Fibroblast of lung (primary cell): Measurements from ENCODE around the gene HTRA3. TPM values are rescaled to one million over a fixed set of nuclear protein-coding genes. Genes with fewer than 3 reads are reported as not detected.

ENCODE experiments used
- DNase-seq, 2 donors: peaks; one replicate each; pipeline versions ENCODE4 v3.0.0 to v3.0.0-alpha.2; 2010; ENCODE audit warnings: low read depth in 2 of 2
- H2AFZ ChIP-seq: 2 replicates; pipeline ENCODE4 v1.5.1; 2012; ENCODE audit warnings: low read length, control low read depth, inconsistent platforms
- H3K27ac ChIP-seq: 2 replicates; pipeline ENCODE4 v1.5.1; 2011; ENCODE audit warnings: low read length, control low read depth; ENCODE audit not compliant: insufficient read depth
- H3K27me3 ChIP-seq: 2 replicates; pipeline ENCODE4 v1.5.1; 2011; ENCODE audit warnings: mild to moderate bottlenecking, low read length; ENCODE audit not compliant: control insufficient read depth, insufficient read depth
- H3K36me3 ChIP-seq: 2 replicates; pipeline ENCODE4 v1.5.1; 2011; ENCODE audit warnings: low read length; ENCODE audit not compliant: control insufficient read depth, insufficient read depth
- H3K4me1 ChIP-seq: 2 replicates; pipeline ENCODE4 v1.5.1; 2011; ENCODE audit warnings: low read length; ENCODE audit not compliant: control insufficient read depth, insufficient read depth; ENCODE audit errors: extremely low read depth
- H3K4me2 ChIP-seq: 2 replicates; pipeline ENCODE4 v1.5.1; 2011; ENCODE audit warnings: low read length, control low read depth; ENCODE audit not compliant: insufficient read depth; ENCODE audit errors: extremely low read depth
- H3K4me3 ChIP-seq, 4 experiments: fragments of 200-600 bp in 1 of 4; sonication (generic) in 1 of 4; replicated peaks in 1 of 4; 2 replicates each; pipeline ENCODE4 v1.5.1; 2011 to 2016; ENCODE audit warnings: low read length in 4 of 4, low read depth in 3 of 4, mild to moderate bottlenecking in 3 of 4, control low read depth in 2 of 4, inconsistent platforms in 1 of 4, mixed read lengths in 1 of 4; ENCODE audit not compliant: insufficient read depth in 1 of 4; ENCODE audit errors: control extremely low read depth in 1 of 4
- H3K79me2 ChIP-seq: 2 replicates; pipeline ENCODE4 v1.5.1; 2012; ENCODE audit warnings: mild to moderate bottlenecking, low read length, inconsistent platforms; ENCODE audit not compliant: control insufficient read depth, insufficient read depth
- H3K9ac ChIP-seq: 2 replicates; pipeline ENCODE4 v1.5.1; 2011; ENCODE audit warnings: mild to moderate bottlenecking, low read length, control low read depth; ENCODE audit not compliant: insufficient read depth
- H3K9me3 ChIP-seq: 2 replicates; pipeline ENCODE4 v1.5.1; 2012; ENCODE audit warnings: low read depth, low read length; ENCODE audit not compliant: control insufficient read depth, insufficient read depth
- H4K20me1 ChIP-seq: 2 replicates; pipeline ENCODE4 v1.5.1; 2011; ENCODE audit warnings: low read length; ENCODE audit not compliant: control insufficient read depth, insufficient read depth; ENCODE audit errors: extremely low read depth
- EZH2 ChIP-seq: IDR thresholded peaks from 2 replicates; pipeline ENCODE4 v1.5.1; 2012; ENCODE audit warnings: low read length, control low read depth, mild to moderate bottlenecking; ENCODE audit errors: missing control alignments
- polyA plus RNA-seq, 2 donors: library from polyadenylated mRNA; depleted of rRNA in 1 of 2; stranded (reverse) in 1 of 2; unstranded in 1 of 2; fragments of >200 nt; gene quantifications; 2 replicates each; pipeline ENCODE4 v1.2.1, GENCODE V29; 2011 to 2012; ENCODE audit warnings: missing spikeins in 1 of 2
- total RNA-seq: library from RNA; depleted of rRNA; stranded (reverse); fragments of >200 nt; gene quantifications from 2 replicates; pipeline ENCODE4 v1.2.1, GENCODE V29; 2014
- TF ChIP-seq, protein P1 (sequence below), 2 donors: IDR thresholded peaks in 1 of 2; conservative IDR thresholded peaks in 1 of 2; 1 replicate in 1 of 2; 2 replicates in 1 of 2; pipeline ENCODE4 v1.5.1; 2011 to 2012; ENCODE audit warnings: low read length in 2 of 2, control low read depth in 1 of 2, inconsistent platforms in 1 of 2, low read depth in 1 of 2, mild to moderate bottlenecking in 1 of 2

HTRA3 gene
- total and polyA plus RNA-seq, 2 donors (not counting 1 experiment from before 2014, with no cell fraction given) = 2.8 to 3.5 TPM

DNA sequence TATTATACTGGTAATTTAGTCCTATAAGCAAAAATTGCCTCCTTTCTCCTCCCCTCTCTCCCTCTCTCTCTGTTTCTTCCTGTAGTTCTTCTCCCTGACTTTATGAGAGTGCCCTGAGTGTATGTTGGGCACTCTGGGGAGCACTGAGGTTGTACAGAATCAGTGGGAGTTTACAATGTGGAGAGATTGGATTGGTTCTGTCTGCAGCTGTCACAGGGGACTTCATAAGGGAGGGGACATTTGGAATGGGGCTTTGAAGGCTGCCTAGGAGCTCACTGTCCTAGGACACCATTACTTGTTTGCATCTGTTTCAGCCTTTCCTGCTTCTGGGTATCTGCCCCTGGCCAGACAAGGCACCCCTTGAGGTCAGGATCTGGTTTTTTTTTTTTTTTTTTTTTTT lies 47.6 kb upstream of the HTRA3 start:
- Histone ChIP-seq H3K4me2 (no peak overlapping the region), H3K27ac (no peak overlapping the region), H3K79me2 (no peaks in the 10 kb centered on the region), H2AFZ (no peak overlapping the region), H3K9me3 (no peaks in the 10 kb centered on the region), H4K20me1 (no peaks in the 10 kb centered on the region), H3K9ac (no peak overlapping the region), H3K27me3 (no peaks in the 10 kb centered on the region), H3K4me3 (no peak overlapping the region), H3K4me1 (no peaks in the 10 kb centered on the region), H3K36me3 (no peaks in the 10 kb centered on the region)
- TF ChIP-seq EZH2 = no peak
- TF ChIP-seq, protein P1, sequence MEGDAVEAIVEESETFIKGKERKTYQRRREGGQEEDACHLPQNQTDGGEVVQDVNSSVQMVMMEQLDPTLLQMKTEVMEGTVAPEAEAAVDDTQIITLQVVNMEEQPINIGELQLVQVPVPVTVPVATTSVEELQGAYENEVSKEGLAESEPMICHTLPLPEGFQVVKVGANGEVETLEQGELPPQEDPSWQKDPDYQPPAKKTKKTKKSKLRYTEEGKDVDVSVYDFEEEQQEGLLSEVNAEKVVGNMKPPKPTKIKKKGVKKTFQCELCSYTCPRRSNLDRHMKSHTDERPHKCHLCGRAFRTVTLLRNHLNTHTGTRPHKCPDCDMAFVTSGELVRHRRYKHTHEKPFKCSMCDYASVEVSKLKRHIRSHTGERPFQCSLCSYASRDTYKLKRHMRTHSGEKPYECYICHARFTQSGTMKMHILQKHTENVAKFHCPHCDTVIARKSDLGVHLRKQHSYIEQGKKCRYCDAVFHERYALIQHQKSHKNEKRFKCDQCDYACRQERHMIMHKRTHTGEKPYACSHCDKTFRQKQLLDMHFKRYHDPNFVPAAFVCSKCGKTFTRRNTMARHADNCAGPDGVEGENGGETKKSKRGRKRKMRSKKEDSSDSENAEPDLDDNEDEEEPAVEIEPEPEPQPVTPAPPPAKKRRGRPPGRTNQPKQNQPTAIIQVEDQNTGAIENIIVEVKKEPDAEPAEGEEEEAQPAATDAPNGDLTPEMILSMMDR (conservative IDR thresholded peaks at IDR 0.05 in 1 of 2, IDR thresholded peaks at IDR 0.05 in 1 of 2; ENCODE audit: low read depth in 1 of 2, low read length in 2 of 2) = no peak
- no peak for DNase-seq

DNA sequence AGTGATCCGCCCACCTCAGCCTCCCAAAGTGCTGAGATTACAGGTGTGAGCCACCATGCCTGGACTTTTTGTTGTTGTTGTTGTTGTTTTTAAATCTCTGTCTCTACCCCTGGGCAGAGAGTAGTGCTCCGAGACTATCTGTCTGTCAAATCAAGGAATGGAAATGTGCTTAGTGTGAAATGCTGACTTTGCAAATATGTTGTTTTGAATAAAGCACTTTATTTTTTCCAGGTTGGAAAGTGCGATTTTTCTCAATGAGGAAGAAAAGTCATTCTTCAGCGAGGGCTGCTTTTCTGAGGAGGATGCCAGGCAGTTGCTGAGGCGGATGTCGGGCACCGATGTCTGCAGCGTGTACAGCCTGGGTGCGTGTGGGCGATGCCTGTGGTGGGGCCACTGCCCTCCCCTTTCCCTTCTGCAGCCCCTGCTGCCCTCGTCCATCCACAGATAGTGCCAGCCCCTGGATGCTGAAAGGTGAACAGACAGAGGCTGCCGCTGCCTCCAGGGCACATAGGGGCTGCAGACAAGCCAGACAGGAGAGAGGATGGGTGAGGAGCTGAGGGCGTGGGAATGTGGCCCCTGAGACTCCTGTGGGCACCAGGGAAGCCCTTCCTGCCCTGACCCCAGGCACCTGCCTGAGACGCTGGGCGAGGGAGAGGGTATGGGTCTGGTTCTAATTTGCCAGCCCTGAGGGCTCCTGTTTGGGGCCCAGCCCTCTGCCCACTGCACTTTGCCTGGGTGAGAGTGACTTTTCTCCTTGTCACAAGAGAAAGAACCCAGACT lies 46.8 kb upstream of the HTRA3 start:
- Histone ChIP-seq H3K79me2 (no peaks in the 10 kb centered on the region), H3K9ac (no peak overlapping the region), H3K27ac (no peak overlapping the region), H3K4me3 (no peak overlapping the region), H3K9me3 (no peaks in the 10 kb centered on the region), H4K20me1 (no peaks in the 10 kb centered on the region), H3K36me3 (no peaks in the 10 kb centered on the region), H3K4me2 (no peak overlapping the region), H3K4me1 (no peaks in the 10 kb centered on the region), H3K27me3 (no peaks in the 10 kb centered on the region), H2AFZ (no peak overlapping the region)
- TF ChIP-seq, protein P1 (conservative IDR thresholded peaks at IDR 0.05 in 1 of 2, IDR thresholded peaks at IDR 0.05 in 1 of 2; ENCODE audit: low read depth in 1 of 2, low read length in 2 of 2) = no peak
- TF ChIP-seq EZH2 = no peak
- DNase-seq = no peak

DNA sequence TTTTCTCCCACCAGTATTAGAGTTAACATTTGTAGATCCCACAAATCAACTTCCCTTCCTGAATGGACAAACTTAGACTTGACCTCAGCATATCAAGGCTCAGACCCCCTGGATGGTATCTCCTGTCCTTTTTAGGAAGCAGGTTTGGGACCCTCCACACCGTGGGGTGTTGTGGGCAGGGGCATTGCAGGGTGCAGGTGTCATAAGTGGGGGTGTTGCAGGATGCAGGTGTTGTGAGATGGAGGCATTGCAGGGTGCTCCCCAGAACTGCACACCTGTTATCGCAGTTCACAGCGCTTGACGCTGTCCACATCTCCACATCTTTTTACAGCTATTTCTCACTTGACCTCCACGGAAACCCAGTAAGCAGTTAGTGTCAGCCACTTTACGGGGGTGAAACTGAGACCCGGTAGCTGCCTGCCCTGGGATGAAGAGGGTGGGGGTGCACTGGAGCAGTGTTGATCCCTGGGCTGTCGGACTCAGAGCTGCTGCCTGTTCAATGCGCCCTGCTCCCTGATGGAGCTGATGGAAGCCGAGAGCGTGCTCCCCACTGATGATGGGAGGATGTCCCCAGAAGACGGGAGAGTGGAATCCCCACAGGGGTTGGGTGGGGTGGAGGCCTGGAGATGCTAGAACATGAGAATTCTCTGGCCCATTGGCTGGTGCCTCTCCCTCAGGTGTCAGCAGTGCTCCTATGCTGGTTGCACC lies 45.1 kb upstream of the HTRA3 start:
- Histone ChIP-seq H3K27me3 (no peaks in the 10 kb centered on the region), H3K4me1 (peaks cover 3% of the 10 kb centered on the region), H2AFZ (no peak overlapping the region), H3K9me3 (no peaks in the 10 kb centered on the region), H3K4me3 (no peak overlapping the region), H4K20me1 (no peaks in the 10 kb centered on the region), H3K79me2 (no peaks in the 10 kb centered on the region), H3K36me3 (no peaks in the 10 kb centered on the region), H3K27ac (no peak overlapping the region), H3K4me2 (no peak overlapping the region), H3K9ac (no peak overlapping the region)
- DNase-seq = no peak
- TF ChIP-seq, protein P1 (conservative IDR thresholded peaks at IDR 0.05 in 1 of 2, IDR thresholded peaks at IDR 0.05 in 1 of 2; ENCODE audit: low read depth in 1 of 2, low read length in 2 of 2) = no peak
- no peak for TF ChIP-seq EZH2
